ENCODE results near the gene UQCRC2.

- TF ChIP-seq CTCF (IDR thresholded peaks at IDR 0.05; ENCODE audit: low read depth, low read length, poor library complexity, severe bottlenecking) (no peak), EZH2phosphoT487 (IDR thresholded peaks at IDR 0.05; ENCODE audit: borderline replicate concordance, low read length) (no peak)
These were observed 54.0 kb downstream of the UQCRC2 start for GRCh38 chr16:22007159-22007508.
